K562 (cell line): ENCODE results near the gene CABLES1. TPM values are rescaled to one million over a fixed set of nuclear protein-coding genes. Genes with fewer than 3 reads are reported as not detected.
A peak's percentile ranks its signal among the peaks of the same experiment; 100 is the strongest.

Source experiments
- BHLHE40 ChIP-seq: IDR thresholded peaks from 2 replicates; pipeline ENCODE4 v1.6.1; 2011; ENCODE audit warnings: low read length, improper control_type of control experiment
- CREBBP ChIP-seq: IDR thresholded peaks from one replicate; pipeline ENCODE4 v1.6.1; 2012; ENCODE audit warnings: low read depth, mild to moderate bottlenecking, control low read depth, inconsistent platforms, low read length
- GABPA ChIP-seq: fragments of 200-800 bp; sonication (Bioruptor generic); conservative IDR thresholded peaks from 2 replicates; pipeline ENCODE4 v1.6.1; 2016; ENCODE audit warnings: low read depth, missing genetic modification characterization, missing compliant biosample characterization
- ID3 ChIP-seq, 2 experiments: fragments of 250-450 bp in 1 of 2; fragments of 450-650 bp in 1 of 2; sonication (Bioruptor Pico) in 1 of 2; IDR thresholded peaks; 2 replicates each; pipeline versions ENCODE4 v1.6.1 to v1.8.0; 2016 to 2021; ENCODE audit warnings: mild to moderate bottlenecking in 2 of 2, moderate library complexity in 2 of 2, missing compliant biosample characterization in 1 of 2, missing genetic modification characterization in 1 of 2
- MTA3 ChIP-seq: fragments of 450-650 bp; formaldehyde crosslinking; IDR thresholded peaks from 2 replicates; pipeline ENCODE4 v1.6.1; 2017; ENCODE audit warnings: mild to moderate bottlenecking, borderline replicate concordance
- NRF1 ChIP-seq, 2 experiments: fragments of 450-650 bp; IDR thresholded peaks in 1 of 2; conservative IDR thresholded peaks in 1 of 2; 2 replicates each; pipeline ENCODE4 v1.6.1; 2014; ENCODE audit warnings: mild to moderate bottlenecking in 2 of 2
- ZNF311 ChIP-seq: fragments of 250-450 bp; sonication (Bioruptor Pico); IDR thresholded peaks from 2 replicates; pipeline ENCODE4 v1.4.0; 2020; ENCODE audit warnings: mild to moderate bottlenecking, moderate library complexity
- ZNF318 ChIP-seq, 2 experiments: fragments of 450-650 bp; IDR thresholded peaks; 2 replicates each; pipeline ENCODE4 v1.6.1; 2016; ENCODE audit warnings: mild to moderate bottlenecking in 2 of 2, borderline replicate concordance in 1 of 2, low read depth in 1 of 2, moderate library complexity in 1 of 2
- ZNF699 ChIP-seq: fragments of 250-450 bp; sonication (Bioruptor Pico); IDR thresholded peaks from 2 replicates; pipeline ENCODE4 v1.8.0; 2021; ENCODE audit warnings: mild to moderate bottlenecking, moderate library complexity; ENCODE audit not compliant: insufficient replicate concordance
- polyA plus RNA-seq, 8 experiments: library from polyadenylated mRNA; depleted of rRNA in 4 of 8; stranded (reverse) in 5 of 8; unstranded in 3 of 8; fragments of >200 nt; fragmentation: Nextera tagmentation in 2 of 8; fragmentation: Illumina TruSeq in 1 of 8; extraction: Ambion mirVana in 2 of 8; extraction: Trizol in 1 of 8; gene quantifications; 2 replicates each; pipeline versions ENCODE4 v1.2.1 to v1.2.3, GENCODE V29; 2011 to 2014; ENCODE audit warnings: inconsistent platforms in 1 of 8, missing spikeins in 1 of 8
- total RNA-seq, 7 experiments: library from RNA; depleted of rRNA in 6 of 7; stranded (reverse); fragments of >200 nt in 6 of 7; fragmentation: Illumina TruSeq in 2 of 7; extraction: Trizol in 2 of 7; gene quantifications; 2 replicates each; pipeline versions ENCODE4 v1.2.1 to v1.2.3, GENCODE V29; 2011 to 2021; ENCODE audit warnings: low replicate concordance in 1 of 7
- TF ChIP-seq, protein P1 (sequence below): fragments of 250-450 bp; sonication (Bioruptor Pico); IDR thresholded peaks from 2 replicates; pipeline ENCODE4 v1.9.0; 2021; ENCODE audit warnings: mild to moderate bottlenecking, inconsistent platforms
- TF ChIP-seq, protein P2 (sequence below): IDR thresholded peaks from 2 replicates; pipeline ENCODE4 v1.6.1; 2014; ENCODE audit warnings: antibody characterized with exemption

The CABLES1 gene
- total and polyA plus RNA-seq, 9 of the 15 experiments (the other 6 are each of a cell fraction or from before 2014, with no cell fraction given) = 0.04 to 0.10 (median 0.06) TPM; not detected in 3

- TF ChIP-seq, protein P1, sequence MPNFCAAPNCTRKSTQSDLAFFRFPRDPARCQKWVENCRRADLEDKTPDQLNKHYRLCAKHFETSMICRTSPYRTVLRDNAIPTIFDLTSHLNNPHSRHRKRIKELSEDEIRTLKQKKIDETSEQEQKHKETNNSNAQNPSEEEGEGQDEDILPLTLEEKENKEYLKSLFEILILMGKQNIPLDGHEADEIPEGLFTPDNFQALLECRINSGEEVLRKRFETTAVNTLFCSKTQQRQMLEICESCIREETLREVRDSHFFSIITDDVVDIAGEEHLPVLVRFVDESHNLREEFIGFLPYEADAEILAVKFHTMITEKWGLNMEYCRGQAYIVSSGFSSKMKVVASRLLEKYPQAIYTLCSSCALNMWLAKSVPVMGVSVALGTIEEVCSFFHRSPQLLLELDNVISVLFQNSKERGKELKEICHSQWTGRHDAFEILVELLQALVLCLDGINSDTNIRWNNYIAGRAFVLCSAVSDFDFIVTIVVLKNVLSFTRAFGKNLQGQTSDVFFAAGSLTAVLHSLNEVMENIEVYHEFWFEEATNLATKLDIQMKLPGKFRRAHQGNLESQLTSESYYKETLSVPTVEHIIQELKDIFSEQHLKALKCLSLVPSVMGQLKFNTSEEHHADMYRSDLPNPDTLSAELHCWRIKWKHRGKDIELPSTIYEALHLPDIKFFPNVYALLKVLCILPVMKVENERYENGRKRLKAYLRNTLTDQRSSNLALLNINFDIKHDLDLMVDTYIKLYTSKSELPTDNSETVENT (CRISPR knock-in tag) = no peak
- TF ChIP-seq, protein P2, sequence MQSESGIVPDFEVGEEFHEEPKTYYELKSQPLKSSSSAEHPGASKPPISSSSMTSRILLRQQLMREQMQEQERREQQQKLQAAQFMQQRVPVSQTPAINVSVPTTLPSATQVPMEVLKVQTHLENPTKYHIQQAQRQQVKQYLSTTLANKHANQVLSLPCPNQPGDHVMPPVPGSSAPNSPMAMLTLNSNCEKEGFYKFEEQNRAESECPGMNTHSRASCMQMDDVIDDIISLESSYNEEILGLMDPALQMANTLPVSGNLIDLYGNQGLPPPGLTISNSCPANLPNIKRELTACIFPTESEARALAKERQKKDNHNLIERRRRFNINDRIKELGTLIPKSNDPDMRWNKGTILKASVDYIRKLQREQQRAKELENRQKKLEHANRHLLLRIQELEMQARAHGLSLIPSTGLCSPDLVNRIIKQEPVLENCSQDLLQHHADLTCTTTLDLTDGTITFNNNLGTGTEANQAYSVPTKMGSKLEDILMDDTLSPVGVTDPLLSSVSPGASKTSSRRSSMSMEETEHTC = 0 out of 2 replicates have a peak, but pooled peaks have one; percentile 54
- TF ChIP-seq ZNF311 (CRISPR knock-in tag) = peak; percentile 38; the same call in 1 of the 2 replicates
- TF ChIP-seq MTA3 = peak; percentile 37; the same call in 1 of the 2 replicates
- TF ChIP-seq ZNF699 = no peak
- TF ChIP-seq BHLHE40 = peak; percentile 92
- TF ChIP-seq NRF1 (conservative IDR thresholded peaks at IDR 0.05 in 1 of 2, IDR thresholded peaks at IDR 0.05 in 1 of 2) = 0 out of 4 replicates have a peak, but pooled peaks of 1 of the 2 experiments have one; percentile 37
- TF ChIP-seq ZNF318 (IDR thresholded peaks at IDR 0.05; ENCODE audit: borderline replicate concordance in 1 of 2, low read depth in 1 of 2) = peak in 1 of 2 experiments; percentile 71; a peak in 2 of 4 replicates
- no peak for TF ChIP-seq CREBBP
- TF ChIP-seq GABPA (tag) = peak; percentile 75
- no peak for TF ChIP-seq ID3 (CRISPR knock-in tag; IDR thresholded peaks at IDR 0.05)
- no peak for TF ChIP-seq ID3 (tag; IDR thresholded peaks at IDR 0.05)
Measured at GRCh38 chr18:23259701-23260681, 124.7 kb downstream of the CABLES1 start (continued).
